SU-DHL-6 (cell line): ENCODE results near the gene SUN3.
"Not testable (repeated sequence)": the region's sequence is repeated elsewhere in the genome, so short reads cannot be mapped to it uniquely, and the experiment has no call there.

ENCODE experiments used
- H2AFZ ChIP-seq: fragments of 200-600 bp; sonication (generic); 2 replicates; pipeline ENCODE4 v1.6.1; 2014; ENCODE audit warnings: low read depth, mild to moderate bottlenecking, moderate library complexity, mixed read lengths, antibody characterized with exemption, low read length; ENCODE audit not compliant: severe bottlenecking
- H3F3A ChIP-seq: fragments of 200-600 bp; shearing (Covaris generic); 2 replicates; pipeline ENCODE4 v1.6.0; 2016; ENCODE audit warnings: antibody characterized with exemption, mild to moderate bottlenecking; ENCODE audit not compliant: insufficient read depth
- H3K27ac ChIP-seq: fragments of 200-600 bp; sonication (generic); 2 replicates; pipeline ENCODE4 v1.5.1; 2016; ENCODE audit warnings: low read depth, mild to moderate bottlenecking, low read length, moderate library complexity, mixed read lengths
- H3K27me3 ChIP-seq: fragments of 200-600 bp; sonication (generic), shearing (Covaris generic); 2 replicates; pipeline ENCODE4 v1.6.0; 2014; ENCODE audit warnings: mild to moderate bottlenecking, low read length
- H3K36me3 ChIP-seq: fragments of 200-600 bp; sonication (generic); 2 replicates; pipeline ENCODE4 v1.6.1; 2014; ENCODE audit warnings: mild to moderate bottlenecking, low read length, mixed read lengths
- H3K4me2 ChIP-seq: fragments of 300-600, 200-600 bp; shearing (Covaris generic), sonication (generic); 2 replicates; pipeline ENCODE4 v1.6.0; 2014; ENCODE audit warnings: low read length, low read depth, mild to moderate bottlenecking; ENCODE audit not compliant: poor library complexity, severe bottlenecking
- H3K4me3 ChIP-seq: fragments of 200-600 bp; sonication (generic); 2 replicates; pipeline ENCODE4 v1.5.1; 2014; ENCODE audit warnings: antibody characterized with exemption, low read length, mild to moderate bottlenecking, mixed read lengths; ENCODE audit not compliant: insufficient read depth, poor library complexity, severe bottlenecking
- H3K79me2 ChIP-seq: fragments of 200-600 bp; sonication (generic); 2 replicates; pipeline ENCODE4 v1.6.1; 2014; ENCODE audit warnings: mild to moderate bottlenecking, low read length, moderate library complexity; ENCODE audit not compliant: insufficient read depth
- H3K9ac ChIP-seq: fragments of 200-600 bp; sonication (generic); 2 replicates; pipeline ENCODE4 v1.7.0; 2014; ENCODE audit warnings: mild to moderate bottlenecking, low read length
- H3K9me2 ChIP-seq: fragments of 200-600 bp; sonication (generic); replicated peaks from 2 replicates; pipeline ENCODE4 v1.6.1; 2014; ENCODE audit warnings: low read length; ENCODE audit not compliant: insufficient read depth
- H3K9me3 ChIP-seq: fragments of 200-600 bp; sonication (generic); 2 replicates; pipeline ENCODE4 v1.6.1; 2014; ENCODE audit warnings: low read length, mixed read lengths; ENCODE audit not compliant: insufficient read depth
- H4K20me1 ChIP-seq: fragments of 200-600 bp; sonication (generic); 2 replicates; pipeline ENCODE4 v1.6.1; 2014; ENCODE audit warnings: low read depth, mild to moderate bottlenecking, antibody characterized with exemption, low read length, moderate library complexity, mixed read lengths
- EZH2phosphoT487 ChIP-seq: fragments of 200-600 bp; sonication (generic), shearing (Covaris generic); conservative IDR thresholded peaks from 2 replicates; pipeline ENCODE4 v1.6.1; 2018; ENCODE audit warnings: mild to moderate bottlenecking, antibody characterized with exemption, low read length, moderate library complexity, mixed read lengths
- TF ChIP-seq, protein P1 (sequence below): fragments of 200-600 bp; sonication (generic); IDR thresholded peaks from one replicate; pipeline ENCODE4 v1.5.1; 2017; ENCODE audit warnings: antibody characterized with exemption, mild to moderate bottlenecking, low read length, moderate library complexity; ENCODE audit not compliant: insufficient read depth, poor library complexity, severe bottlenecking

Gene SUN3

GRCh38 chr7:47944536-47945260 is 84.2 kb downstream of the SUN3 start:
- Histone ChIP-seq H3K9me2 (no peaks in the 10 kb centered on the region), H3F3A (no peaks in the 10 kb centered on the region), H2AFZ (no peak overlapping the region), H3K9ac (no peak overlapping the region), H3K27ac (no peak overlapping the region), H3K79me2 (no peaks in the 10 kb centered on the region), H3K27me3 (no peaks in the 10 kb centered on the region), H3K36me3 (no peaks in the 10 kb centered on the region), H3K4me2 (no peak overlapping the region), H4K20me1 (no peaks in the 10 kb centered on the region), H3K4me3 (no peak overlapping the region), H3K9me3 (no peaks in the 10 kb centered on the region)
- no peak for TF ChIP-seq EZH2phosphoT487
- TF ChIP-seq, protein P1, sequence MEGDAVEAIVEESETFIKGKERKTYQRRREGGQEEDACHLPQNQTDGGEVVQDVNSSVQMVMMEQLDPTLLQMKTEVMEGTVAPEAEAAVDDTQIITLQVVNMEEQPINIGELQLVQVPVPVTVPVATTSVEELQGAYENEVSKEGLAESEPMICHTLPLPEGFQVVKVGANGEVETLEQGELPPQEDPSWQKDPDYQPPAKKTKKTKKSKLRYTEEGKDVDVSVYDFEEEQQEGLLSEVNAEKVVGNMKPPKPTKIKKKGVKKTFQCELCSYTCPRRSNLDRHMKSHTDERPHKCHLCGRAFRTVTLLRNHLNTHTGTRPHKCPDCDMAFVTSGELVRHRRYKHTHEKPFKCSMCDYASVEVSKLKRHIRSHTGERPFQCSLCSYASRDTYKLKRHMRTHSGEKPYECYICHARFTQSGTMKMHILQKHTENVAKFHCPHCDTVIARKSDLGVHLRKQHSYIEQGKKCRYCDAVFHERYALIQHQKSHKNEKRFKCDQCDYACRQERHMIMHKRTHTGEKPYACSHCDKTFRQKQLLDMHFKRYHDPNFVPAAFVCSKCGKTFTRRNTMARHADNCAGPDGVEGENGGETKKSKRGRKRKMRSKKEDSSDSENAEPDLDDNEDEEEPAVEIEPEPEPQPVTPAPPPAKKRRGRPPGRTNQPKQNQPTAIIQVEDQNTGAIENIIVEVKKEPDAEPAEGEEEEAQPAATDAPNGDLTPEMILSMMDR = no peak

DNA sequence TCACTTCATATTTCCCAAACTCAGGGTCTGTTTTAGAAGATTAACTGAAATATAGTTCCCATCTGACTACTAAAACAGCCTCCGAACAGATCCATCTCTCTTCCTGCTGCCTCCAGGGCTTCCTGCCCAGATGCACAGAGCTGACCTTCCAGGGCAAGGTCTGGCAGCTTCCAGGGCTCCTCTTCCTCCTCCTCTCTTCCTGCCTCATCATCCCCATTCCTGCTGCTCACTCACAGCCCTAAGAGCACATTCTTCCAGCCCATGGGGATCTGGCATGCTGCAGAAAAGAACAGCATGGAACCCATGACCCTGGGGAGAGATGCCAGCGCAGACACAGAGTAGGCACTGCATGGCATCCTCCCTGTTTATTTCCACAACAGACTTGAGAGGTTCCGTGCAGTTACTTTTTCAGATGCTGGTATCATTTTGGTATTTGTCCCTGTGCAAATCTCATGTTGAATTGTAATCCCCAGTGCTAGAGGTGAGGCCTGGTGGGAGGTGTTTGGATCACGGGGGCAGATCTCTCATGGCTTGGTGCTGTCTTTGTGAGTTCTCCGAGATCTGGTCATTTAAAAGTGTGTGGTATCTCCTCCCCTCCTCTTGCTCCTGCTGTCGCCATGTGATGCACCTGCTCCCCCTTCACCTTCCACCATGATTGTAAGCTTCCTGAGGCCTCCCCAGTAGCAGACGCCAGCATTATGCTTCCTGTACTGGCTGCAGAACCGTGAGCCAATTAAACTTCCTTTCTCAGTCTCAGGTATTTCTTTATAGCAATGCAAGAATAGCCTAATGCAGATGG is 85.0 kb downstream of the SUN3 start:
- H3K9me3 ChIP-seq = no peaks in the 10 kb centered on the region
- no peak overlapping the region for H3K9ac ChIP-seq
- no peaks in the 10 kb centered on the region for H4K20me1 ChIP-seq
- TF ChIP-seq, protein P1 = no peak
- no peak for TF ChIP-seq EZH2phosphoT487
- H3K27ac ChIP-seq = no peak overlapping the region
- H3K27me3 ChIP-seq = no peaks in the 10 kb centered on the region
- no peaks in the 10 kb centered on the region for H3K79me2 ChIP-seq
- no peak overlapping the region for H2AFZ ChIP-seq
- no peaks in the 10 kb centered on the region for H3K9me2 ChIP-seq
- no peak overlapping the region for H3K4me2 ChIP-seq
- H3F3A ChIP-seq = no peaks in the 10 kb centered on the region
- no peak overlapping the region for H3K4me3 ChIP-seq
- no peaks in the 10 kb centered on the region for H3K36me3 ChIP-seq

GRCh38 chr7:47942651-47943050 is 86.3 kb downstream of the SUN3 start:
- H3K79me2 ChIP-seq, H3K9me2 ChIP-seq, H3K4me3 ChIP-seq, H3K36me3 ChIP-seq, H4K20me1 ChIP-seq, H3K4me2 ChIP-seq, H3K27me3 ChIP-seq, H3K9ac ChIP-seq, H2AFZ ChIP-seq, H3K9me3 ChIP-seq, H3K27ac ChIP-seq: not testable (repeated sequence)
- peaks cover 10% of the 10 kb centered on the region for H3F3A ChIP-seq

DNA sequence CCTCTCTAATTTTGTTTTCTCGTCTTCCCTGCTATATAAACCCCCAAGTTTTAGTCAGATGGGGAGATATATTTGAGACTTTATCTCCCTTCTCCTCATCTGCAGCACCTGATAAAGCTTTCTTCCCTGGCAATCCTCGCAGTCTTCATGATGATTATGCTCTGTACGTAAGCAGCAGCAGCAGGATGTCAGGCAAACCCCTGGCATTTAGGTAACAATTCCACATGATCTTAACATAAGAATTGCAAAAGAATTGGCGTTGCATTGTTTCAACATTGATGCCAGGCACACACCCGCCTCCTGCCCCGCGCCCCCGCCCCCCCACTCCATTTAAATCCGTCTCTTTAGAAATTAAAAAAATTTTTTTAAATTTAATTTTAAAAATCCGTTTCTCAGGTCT is 86.8 kb downstream of the SUN3 start:
- H3K4me3 ChIP-seq = no peak overlapping the region
- TF ChIP-seq EZH2phosphoT487 = no peak
- TF ChIP-seq, protein P1 = no peak
- H3K27ac ChIP-seq = no peak overlapping the region
- H2AFZ ChIP-seq = no peak overlapping the region
- H3K9ac ChIP-seq = no peak overlapping the region
- H3K27me3 ChIP-seq = no peaks in the 10 kb centered on the region
- H3K36me3 ChIP-seq = no peaks in the 10 kb centered on the region
- H4K20me1 ChIP-seq = no peaks in the 10 kb centered on the region
- H3K79me2 ChIP-seq = no peaks in the 10 kb centered on the region
- no peaks in the 10 kb centered on the region for H3K9me3 ChIP-seq
- peaks cover 14% of the 10 kb centered on the region for H3F3A ChIP-seq
- H3K4me2 ChIP-seq = no peak overlapping the region
- H3K9me2 ChIP-seq = no peaks in the 10 kb centered on the region
